Activated naive CD4-positive, alpha-beta T cell treated with anti-CD3 and anti-CD28 coated beads, Interleukin-2, amount 50 U/mL, for 24 hours (primary cell): ENCODE measurements around the gene DAPK2.
A peak's percentile ranks its signal among the peaks of the same experiment; 100 is the strongest.

Source experiments
- H3K27ac Mint-ChIP-seq: one replicate; pipeline ENCODE4 v1.8.0; 2021; ENCODE audit warnings: mild to moderate bottlenecking, mixed read lengths
- H3K27me3 Mint-ChIP-seq: one replicate; pipeline ENCODE4 v1.8.0; 2021; ENCODE audit warnings: mixed read lengths
- H3K36me3 Mint-ChIP-seq: one replicate; pipeline ENCODE4 v1.8.0; 2021; ENCODE audit warnings: mixed read lengths
- H3K4me1 Mint-ChIP-seq: one replicate; pipeline ENCODE4 v1.8.0; 2021; ENCODE audit warnings: mixed read lengths
- H3K4me3 Mint-ChIP-seq: one replicate; pipeline ENCODE4 v1.8.0; 2021; ENCODE audit warnings: mild to moderate bottlenecking, mixed read lengths
- H3K9me3 Mint-ChIP-seq: one replicate; pipeline ENCODE4 v1.8.0; 2021; ENCODE audit warnings: mixed read lengths

Gene DAPK2

DNA sequence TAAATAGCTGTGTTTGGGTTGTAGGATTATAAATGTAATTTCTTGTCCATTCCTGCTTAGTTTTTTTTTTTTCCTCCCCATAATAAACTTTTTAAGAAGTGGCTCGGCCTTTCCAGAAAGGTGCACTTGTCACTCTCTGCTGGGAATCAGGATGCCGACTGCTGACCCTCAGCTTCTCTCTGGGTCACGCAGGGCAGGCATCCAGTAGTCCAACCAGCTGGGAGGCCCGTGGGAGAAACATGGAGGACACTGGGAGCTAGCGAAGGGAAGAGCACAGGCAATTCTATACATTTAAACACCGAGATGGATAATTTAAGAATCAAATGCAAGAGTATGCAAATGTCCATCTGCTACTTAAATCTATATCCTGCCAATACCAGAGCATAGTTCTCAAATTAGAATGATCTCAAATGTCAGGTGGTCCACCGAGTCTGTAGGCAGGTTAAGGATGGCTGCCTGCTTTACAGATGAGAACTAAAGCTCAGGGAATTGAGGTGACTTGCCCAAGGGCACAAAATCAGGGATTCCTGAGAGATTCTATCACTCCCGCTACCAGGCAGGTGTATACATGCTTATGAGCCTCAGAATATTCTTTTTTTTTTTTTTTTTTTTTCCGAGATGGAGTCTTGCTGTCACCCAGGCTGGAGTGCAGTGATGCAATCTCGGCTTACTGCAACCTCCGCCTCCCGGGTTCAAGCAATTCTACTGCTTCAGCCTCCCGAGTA is 64.5 kb downstream of the DAPK2 start:
- no peaks in the 10 kb centered on the region for H3K27me3 Mint-ChIP-seq
- H3K36me3 Mint-ChIP-seq = no peaks in the 10 kb centered on the region
- H3K4me3 Mint-ChIP-seq = no peak overlapping the region
- H3K4me1 Mint-ChIP-seq = no peaks in the 10 kb centered on the region
- H3K27ac Mint-ChIP-seq = no peak overlapping the region
- H3K9me3 Mint-ChIP-seq = no peaks in the 10 kb centered on the region

DNA sequence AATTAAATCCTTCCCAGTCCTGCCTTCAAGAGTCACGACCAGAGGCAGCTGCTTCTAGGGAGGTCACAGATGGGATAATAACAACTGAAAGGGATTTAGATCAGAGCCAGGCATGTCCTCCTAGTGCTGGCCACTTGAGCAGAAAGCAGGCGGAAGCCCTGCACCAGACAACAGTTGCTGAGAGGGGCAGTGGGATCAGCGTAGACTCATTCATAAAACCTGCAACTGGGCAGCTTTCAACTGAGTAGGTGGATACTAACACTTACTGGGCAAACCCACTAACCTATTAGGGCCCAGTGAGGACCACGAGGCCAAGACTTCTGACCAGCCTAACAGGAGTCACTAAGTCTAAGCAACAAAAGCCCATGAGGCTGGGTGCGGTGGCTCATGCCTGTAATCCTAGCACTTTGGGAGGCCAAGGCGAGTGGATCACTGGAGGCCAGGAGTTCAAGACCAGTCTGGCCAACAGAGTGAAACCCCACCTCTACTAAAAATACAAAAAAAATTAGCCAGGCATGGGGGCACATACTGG is 67.0 kb downstream of the DAPK2 start:
- H3K27me3 Mint-ChIP-seq = no peaks in the 10 kb centered on the region
- no peaks in the 10 kb centered on the region for H3K9me3 Mint-ChIP-seq
- H3K36me3 Mint-ChIP-seq = no peaks in the 10 kb centered on the region
- no peak overlapping the region for H3K27ac Mint-ChIP-seq
- H3K4me3 Mint-ChIP-seq = no peak overlapping the region
- no peaks in the 10 kb centered on the region for H3K4me1 Mint-ChIP-seq

DNA sequence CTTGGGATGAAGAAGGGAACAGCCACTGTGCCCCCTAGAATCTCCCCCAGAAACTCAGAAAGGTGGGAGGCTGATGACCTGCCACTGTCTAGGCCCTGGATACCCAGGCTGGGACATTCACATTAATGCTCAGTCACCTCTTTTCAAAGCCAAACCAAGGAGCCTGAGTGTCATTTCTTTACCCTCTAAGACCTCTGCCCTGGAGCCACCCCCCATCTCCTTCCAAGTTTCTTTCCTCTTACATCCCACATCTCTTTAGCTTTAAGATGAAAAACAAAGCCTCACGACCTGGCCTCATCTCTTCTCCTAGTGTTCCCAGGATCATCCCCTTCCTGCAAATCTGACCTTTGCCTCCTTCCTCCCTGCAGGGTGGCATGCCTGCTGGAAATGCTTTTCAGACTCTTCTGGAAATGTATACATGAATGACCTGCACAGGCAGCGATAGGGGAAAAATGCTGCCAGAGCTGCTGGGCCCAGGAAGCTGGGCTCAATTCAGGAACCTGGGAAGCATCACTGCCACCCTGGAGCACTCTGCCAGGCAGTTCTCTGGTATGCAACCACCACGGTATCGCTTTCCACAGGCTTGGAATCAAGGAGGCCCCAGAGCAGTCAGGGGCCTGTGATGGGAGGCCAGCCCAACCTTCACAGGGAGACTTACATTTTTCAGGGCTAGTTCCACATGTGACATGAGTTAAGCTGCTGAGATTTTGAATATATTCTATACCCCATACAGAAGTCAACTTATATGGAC is 67.6 kb downstream of the DAPK2 start:
- H3K9me3 Mint-ChIP-seq = no peaks in the 10 kb centered on the region
- H3K36me3 Mint-ChIP-seq = no peaks in the 10 kb centered on the region
- no peaks in the 10 kb centered on the region for H3K27me3 Mint-ChIP-seq
- peak overlapping the region; percentile 9 for H3K27ac Mint-ChIP-seq
- no peak overlapping the region for H3K4me3 Mint-ChIP-seq
- no peaks in the 10 kb centered on the region for H3K4me1 Mint-ChIP-seq

DNA sequence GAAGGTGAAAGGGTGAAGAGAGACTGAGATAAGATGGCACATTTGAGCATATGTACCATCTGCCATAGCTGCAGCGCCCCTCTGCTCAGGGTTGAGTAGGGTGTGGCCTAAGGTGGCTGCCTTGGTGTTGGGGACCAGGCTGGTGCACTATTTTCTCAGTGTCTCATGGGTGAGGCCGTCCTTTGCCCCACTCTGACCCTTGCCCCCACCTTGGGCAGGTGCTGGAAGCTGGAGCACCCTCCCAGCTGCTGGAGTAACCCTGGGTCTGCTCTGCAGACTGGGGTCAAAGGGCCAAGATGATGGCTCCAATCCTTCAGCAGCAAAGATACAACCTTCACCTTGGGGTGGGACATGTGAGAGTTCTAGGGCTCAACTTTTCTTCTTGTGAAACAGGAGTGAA is 69.2 kb downstream of the DAPK2 start:
- Mint-ChIP-seq H3K4me1 (peaks cover 4% of the 10 kb centered on the region), H3K4me3 (no peak overlapping the region)

DNA sequence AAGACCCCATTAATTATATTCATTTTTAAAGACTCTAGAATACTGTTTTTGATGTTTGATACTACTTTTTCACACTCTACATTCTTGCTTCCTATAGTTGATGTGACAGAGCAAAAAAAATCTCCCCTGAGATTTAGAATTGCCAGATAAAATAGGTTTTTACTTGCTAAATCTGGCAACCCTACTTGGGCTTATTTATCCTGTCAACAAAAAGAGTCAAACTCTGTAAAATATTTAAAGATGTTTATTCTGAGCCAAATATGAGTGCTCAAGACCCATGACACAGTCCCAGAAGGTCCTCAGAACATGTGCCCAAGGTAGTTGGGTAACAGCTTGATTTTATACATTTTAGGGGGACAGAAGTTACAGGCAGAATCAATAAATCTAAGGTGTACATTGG is 72.3 kb downstream of the DAPK2 start:
- no peaks in the 10 kb centered on the region for H3K9me3 Mint-ChIP-seq
- H3K36me3 Mint-ChIP-seq = no peaks in the 10 kb centered on the region
- peaks cover 30% of the 10 kb centered on the region for H3K4me1 Mint-ChIP-seq
- H3K4me3 Mint-ChIP-seq = no peak overlapping the region
- no peak overlapping the region for H3K27ac Mint-ChIP-seq
- H3K27me3 Mint-ChIP-seq = no peaks in the 10 kb centered on the region

More for the DNA sequence above, 69.2 kb downstream of the DAPK2 start:
- Mint-ChIP-seq H3K27ac (no peak overlapping the region), H3K27me3 (no peaks in the 10 kb centered on the region), H3K9me3 (no peaks in the 10 kb centered on the region), H3K36me3 (no peaks in the 10 kb centered on the region)

DNA sequence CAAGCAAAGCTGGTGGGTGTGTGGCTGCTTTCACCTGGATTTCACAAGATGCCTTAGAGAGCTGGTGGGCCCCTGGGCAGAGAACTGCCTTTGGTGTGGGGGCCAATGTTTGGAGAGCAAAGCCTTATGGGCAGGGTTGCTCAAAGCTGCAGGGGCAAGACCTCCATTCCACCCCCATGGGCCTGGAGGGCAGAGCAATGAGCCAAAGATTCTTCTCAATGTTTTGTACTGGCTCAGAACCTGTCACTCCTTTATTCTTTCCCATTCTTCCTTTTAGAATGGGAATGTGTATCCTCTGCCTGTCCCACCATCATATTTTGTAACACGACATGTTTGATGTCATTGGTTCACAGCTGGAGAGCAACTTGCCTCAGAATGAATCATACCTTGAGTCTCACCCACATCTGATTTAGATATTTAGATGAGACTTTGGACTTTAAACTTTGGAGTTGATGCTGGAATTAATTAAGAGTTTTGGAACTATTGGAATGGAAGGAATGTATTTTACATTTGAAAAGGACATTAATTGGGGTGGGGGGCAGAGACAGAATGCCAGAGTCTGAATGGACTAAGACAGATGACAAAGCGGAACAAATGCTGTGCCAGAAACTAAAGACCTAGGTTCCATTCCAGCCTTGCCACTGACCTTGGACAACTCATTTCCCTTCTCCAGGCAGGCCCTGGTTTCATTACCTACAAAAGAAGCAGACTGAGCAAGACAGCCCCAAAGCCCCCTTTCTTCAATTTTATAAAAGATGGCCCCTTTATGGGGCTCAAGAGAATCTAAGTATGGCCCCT is 72.9 kb downstream of the DAPK2 start:
- Mint-ChIP-seq H3K9me3 (no peaks in the 10 kb centered on the region), H3K27ac (no peak overlapping the region), H3K36me3 (no peaks in the 10 kb centered on the region)

DNA sequence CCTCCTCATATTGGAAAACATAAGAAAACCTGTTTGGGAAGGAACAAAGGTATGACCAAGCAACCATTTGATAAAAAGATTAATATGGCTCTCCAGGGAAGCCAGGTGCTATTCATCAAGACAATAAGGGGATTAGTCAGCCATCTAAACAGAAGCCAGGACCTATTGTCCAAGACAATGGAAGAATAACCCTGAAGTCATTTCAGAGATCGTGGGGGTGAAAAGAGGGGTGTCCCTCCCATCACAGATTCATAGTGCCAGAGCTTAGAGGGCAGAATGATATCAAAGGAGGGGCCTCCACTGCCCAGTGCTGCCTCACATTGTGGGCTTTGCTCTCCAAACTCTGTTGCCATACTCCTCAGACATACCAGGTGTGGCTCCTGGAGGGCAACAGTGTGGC is 73.5 kb downstream of the DAPK2 start:
- H3K27me3 Mint-ChIP-seq = no peaks in the 10 kb centered on the region
- no peak overlapping the region for H3K4me3 Mint-ChIP-seq
- no peak overlapping the region for H3K27ac Mint-ChIP-seq
- peaks cover 36% of the 10 kb centered on the region for H3K4me1 Mint-ChIP-seq
- H3K36me3 Mint-ChIP-seq = no peaks in the 10 kb centered on the region
- no peaks in the 10 kb centered on the region for H3K9me3 Mint-ChIP-seq

More for the DNA sequence above, 72.9 kb downstream of the DAPK2 start:
- H3K27me3 Mint-ChIP-seq = no peaks in the 10 kb centered on the region
- H3K4me3 Mint-ChIP-seq = no peak overlapping the region
- H3K4me1 Mint-ChIP-seq = peaks cover 36% of the 10 kb centered on the region

DNA sequence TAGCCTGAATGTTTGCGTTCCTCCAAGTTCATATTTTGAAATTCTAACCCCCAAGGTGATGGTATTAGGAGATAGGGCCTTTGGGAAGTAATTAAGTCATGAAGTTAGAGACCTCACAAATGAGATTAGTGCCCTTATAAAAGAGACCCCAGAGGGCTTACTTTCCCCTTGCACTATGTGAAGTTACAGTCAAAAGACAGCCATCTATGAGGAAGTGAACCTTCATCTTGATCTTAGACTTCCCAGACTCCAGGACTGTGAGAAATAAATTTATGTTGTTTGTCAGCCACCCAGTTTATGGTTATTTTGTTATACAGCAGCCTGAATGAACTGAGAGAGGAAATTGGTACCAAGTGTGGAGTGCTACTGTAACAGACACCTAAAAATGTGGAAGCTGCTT is 74.4 kb downstream of the DAPK2 start:
- peak overlapping the region; percentile 92 for H3K27ac Mint-ChIP-seq
- H3K9me3 Mint-ChIP-seq = no peaks in the 10 kb centered on the region
- no peaks in the 10 kb centered on the region for H3K36me3 Mint-ChIP-seq
- H3K27me3 Mint-ChIP-seq = no peaks in the 10 kb centered on the region
- H3K4me1 Mint-ChIP-seq = peaks cover 36% of the 10 kb centered on the region
- no peak overlapping the region for H3K4me3 Mint-ChIP-seq

DNA sequence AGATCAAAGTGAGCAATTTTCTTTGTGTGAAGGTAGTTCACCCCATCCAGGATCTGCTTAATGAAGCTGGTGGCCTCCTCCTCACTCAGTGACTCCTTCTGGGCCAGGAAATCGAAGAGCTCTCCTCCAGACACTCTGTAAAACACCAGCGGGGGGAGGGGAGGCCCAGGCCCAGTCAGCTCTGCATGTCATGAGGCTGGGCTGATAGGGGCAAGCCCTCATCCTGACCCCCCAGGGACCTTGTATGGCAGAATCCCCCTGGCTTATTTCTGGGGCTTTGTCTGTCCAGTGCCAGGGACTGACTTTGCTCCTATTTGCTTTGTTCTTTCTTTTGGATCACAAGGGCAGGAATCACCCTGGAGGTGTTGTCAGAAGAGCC is 74.9 kb downstream of the DAPK2 start:
- peak overlapping the region; percentile 60 for H3K4me3 Mint-ChIP-seq
- no peaks in the 10 kb centered on the region for H3K9me3 Mint-ChIP-seq
- no peaks in the 10 kb centered on the region for H3K36me3 Mint-ChIP-seq
- H3K27ac Mint-ChIP-seq = peak overlapping the region; percentile 92
- no peaks in the 10 kb centered on the region for H3K27me3 Mint-ChIP-seq
- peaks cover 36% of the 10 kb centered on the region for H3K4me1 Mint-ChIP-seq

DNA sequence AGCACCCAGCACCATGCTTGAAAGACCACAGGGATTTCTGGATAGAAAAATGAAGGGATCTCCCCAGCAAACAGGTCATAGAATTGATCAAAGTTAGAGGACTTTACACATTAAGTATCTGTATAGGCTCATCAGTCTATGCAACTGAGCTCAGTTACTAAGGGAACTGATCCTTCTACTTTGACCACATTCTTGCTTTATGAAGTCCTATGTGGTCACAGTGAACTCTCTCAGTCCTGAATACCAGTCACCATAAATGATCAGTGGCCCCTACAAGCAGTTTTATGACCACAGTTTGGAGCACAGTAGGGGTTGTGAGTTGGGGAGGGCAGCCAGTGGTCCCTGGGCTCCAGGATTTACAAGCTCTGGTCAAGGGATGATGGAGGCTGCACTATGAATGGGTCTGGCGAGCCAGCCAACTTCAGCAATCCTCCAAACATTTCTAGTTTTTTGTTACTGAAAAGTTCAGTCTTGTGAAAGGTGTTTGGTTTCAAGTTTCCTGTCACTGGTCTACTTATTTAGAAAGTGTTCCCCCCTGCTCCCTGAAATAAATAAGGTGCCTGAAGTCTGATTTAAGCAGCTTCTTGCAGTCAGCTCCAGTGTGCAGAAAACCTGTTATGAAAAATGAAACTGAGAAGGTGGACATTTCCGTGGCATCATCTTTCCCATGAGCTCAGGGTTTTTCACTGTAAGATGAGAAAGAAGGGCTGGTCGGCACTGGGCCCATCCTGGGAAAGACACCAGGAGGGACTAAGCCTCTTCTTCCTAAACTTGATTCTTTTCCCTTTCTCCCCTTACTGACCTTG is 75.5 kb downstream of the DAPK2 start:
- peaks cover 36% of the 10 kb centered on the region for H3K4me1 Mint-ChIP-seq
- H3K9me3 Mint-ChIP-seq = no peaks in the 10 kb centered on the region
- H3K27ac Mint-ChIP-seq = peak overlapping the region; percentile 92
- H3K4me3 Mint-ChIP-seq = peak overlapping the region; percentile 60
- H3K27me3 Mint-ChIP-seq = no peaks in the 10 kb centered on the region
- H3K36me3 Mint-ChIP-seq = no peaks in the 10 kb centered on the region

DNA sequence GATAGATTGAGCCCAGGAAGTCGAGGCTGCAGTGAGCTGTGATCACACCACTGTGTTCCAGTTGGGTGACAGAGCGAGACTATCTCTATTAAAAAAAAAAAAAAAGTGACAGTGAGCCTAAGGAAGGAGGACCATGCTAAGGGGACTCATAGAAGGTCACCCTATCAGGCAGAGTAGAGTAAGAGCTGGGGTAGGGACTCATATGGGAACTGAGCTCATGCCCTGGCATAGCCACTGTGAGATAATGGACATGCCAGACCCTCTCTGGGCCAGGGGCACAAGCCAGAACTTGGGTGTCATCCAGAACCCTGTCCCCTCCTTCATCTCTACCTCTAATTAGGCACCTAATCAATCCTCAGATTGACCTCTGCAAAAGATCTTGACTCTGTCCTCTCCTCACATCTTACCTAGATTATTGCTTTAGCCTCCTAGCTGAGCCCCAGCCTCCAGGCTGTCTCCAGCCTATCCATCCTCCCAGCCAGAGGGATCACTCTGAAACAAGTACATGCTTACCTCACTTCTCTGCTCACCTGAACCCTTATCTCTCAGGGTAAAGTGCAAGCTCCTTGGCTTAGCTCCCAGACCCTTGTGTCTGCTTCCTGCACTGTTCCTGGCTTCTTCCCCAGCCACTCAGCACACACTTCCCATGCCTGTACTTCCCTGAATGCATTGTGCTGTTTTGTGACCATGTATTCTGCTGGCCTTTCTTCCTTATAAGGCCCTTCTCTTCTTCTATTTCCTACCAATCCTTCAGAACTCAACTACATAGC is 76.4 kb downstream of the DAPK2 start:
- Mint-ChIP-seq H3K4me1 (peaks cover 36% of the 10 kb centered on the region), H3K36me3 (no peaks in the 10 kb centered on the region), H3K4me3 (no peak overlapping the region), H3K9me3 (peaks cover 2% of the 10 kb centered on the region), H3K27me3 (no peaks in the 10 kb centered on the region), H3K27ac (peak overlapping the region; percentile 2)

DNA sequence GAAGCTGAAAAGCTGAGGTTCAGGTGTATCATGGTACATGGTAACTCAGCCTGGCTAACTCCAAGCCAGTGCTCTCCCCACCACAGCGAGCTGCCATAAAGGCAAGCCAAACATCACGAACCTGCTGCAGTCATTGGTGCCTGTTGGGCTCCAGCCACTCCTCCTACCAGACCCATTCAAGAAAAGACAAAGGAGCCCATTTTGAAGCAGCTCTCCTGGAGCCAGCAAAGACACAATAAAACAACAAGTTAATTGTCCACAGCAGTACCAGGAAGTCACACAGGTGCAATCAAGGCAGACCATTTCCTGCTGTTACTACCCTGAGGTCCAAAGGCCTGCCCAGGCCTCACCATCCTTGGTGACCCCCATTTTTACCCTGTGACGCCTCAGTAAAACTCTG is 77.6 kb downstream of the DAPK2 start:
- Mint-ChIP-seq H3K27ac (peak overlapping the region; percentile 47), H3K27me3 (no peaks in the 10 kb centered on the region), H3K9me3 (peaks cover 13% of the 10 kb centered on the region), H3K36me3 (no peaks in the 10 kb centered on the region), H3K4me3 (no peak overlapping the region), H3K4me1 (peaks cover 36% of the 10 kb centered on the region)

DNA sequence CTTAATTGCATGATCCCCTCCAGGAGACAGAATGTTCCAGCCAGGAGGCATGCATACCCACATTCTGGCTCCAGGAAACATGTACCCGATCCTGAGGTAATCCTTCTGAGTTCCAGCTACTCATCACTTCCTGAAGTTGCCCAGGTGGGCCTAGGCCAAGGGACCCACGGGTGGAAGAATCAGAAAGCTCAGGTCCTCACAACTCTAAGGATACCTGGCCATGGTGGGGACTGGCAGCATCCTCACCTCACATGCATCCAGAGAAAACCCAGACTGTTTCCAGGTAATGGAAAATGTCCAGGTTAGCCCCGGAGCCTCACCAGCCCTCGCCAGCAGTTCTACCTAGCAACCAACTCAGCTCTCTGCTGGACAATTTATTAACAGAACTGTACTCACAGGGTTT is 78.2 kb downstream of the DAPK2 start:
- Mint-ChIP-seq H3K9me3 (peaks cover 17% of the 10 kb centered on the region), H3K4me1 (peaks cover 36% of the 10 kb centered on the region), H3K4me3 (no peak overlapping the region), H3K27me3 (peaks cover 2% of the 10 kb centered on the region), H3K27ac (no peak overlapping the region), H3K36me3 (peaks cover 3% of the 10 kb centered on the region)

DNA sequence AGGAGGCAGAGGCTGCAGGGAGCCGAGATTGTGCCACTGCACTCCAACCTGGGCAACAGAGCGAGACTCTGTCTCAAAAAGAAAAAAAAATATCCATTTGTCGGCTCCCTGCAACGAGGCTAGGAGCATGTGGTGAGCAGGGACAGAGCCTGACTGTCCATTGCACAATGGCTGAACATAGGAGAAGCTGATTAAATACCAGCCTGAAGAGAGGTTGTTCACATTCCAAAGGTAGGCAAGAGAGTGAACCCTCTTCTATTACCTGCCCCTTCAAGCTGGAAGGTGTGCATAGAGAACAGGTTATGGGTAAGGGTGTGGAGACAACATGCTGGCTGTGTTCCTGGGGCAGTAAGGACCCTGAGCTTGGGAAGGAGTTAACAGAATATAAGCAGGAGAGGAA is 78.7 kb downstream of the DAPK2 start:
- Mint-ChIP-seq H3K27ac (no peak overlapping the region), H3K4me1 (peaks cover 36% of the 10 kb centered on the region), H3K27me3 (peaks cover 2% of the 10 kb centered on the region)

More for the DNA sequence above, 78.7 kb downstream of the DAPK2 start:
- H3K4me3 Mint-ChIP-seq = no peak overlapping the region
- peaks cover 17% of the 10 kb centered on the region for H3K9me3 Mint-ChIP-seq
- peaks cover 3% of the 10 kb centered on the region for H3K36me3 Mint-ChIP-seq
